Neutrophil (primary cell): ENCODE results near the gene RAB26.
"Not testable (repeated sequence)": the region's sequence is repeated elsewhere in the genome, so short reads cannot be mapped to it uniquely, and the experiment has no call there.

ENCODE experiments used
- H3K27ac ChIP-seq: fragments of 200-600 bp; sonication (generic); 2 replicates; pipeline ENCODE4 v1.5.1; 2016; ENCODE audit warnings: mild to moderate bottlenecking, moderate library complexity
- H3K27me3 ChIP-seq: fragments of 200-600 bp; sonication (generic); 2 replicates; pipeline ENCODE4 v1.6.0; 2016; ENCODE audit warnings: mild to moderate bottlenecking
- H3K36me3 ChIP-seq: fragments of 200-600 bp; sonication (generic); 2 replicates; pipeline ENCODE4 v1.5.1; 2017
- H3K4me1 ChIP-seq, 2 experiments: fragments of 200-600 bp in 1 of 2; sonication (generic) in 1 of 2; 1 replicate in 1 of 2; 2 replicates in 1 of 2; pipeline versions ENCODE4 v1.5.1 to v1.6.1; 2013 to 2016; ENCODE audit warnings: low read depth in 1 of 2, low read length in 1 of 2, mild to moderate bottlenecking in 1 of 2, moderate library complexity in 1 of 2; ENCODE audit not compliant: control insufficient read depth in 1 of 2, insufficient read depth in 1 of 2
- H3K4me3 ChIP-seq, 2 experiments: fragments of 200-600 bp in 1 of 2; sonication (generic) in 1 of 2; 1 replicate in 1 of 2; 2 replicates in 1 of 2; pipeline ENCODE4 v1.5.1; 2013 to 2016; ENCODE audit warnings: low read depth in 1 of 2, low read length in 1 of 2, mild to moderate bottlenecking in 1 of 2, moderate library complexity in 1 of 2
- H3K9me3 ChIP-seq: fragments of 200-600 bp; sonication (generic); 2 replicates; pipeline ENCODE4 v1.5.1; 2016
- CTCF ChIP-seq: fragments of 200-600 bp; sonication (generic); IDR thresholded peaks from 2 replicates; pipeline ENCODE4 v1.5.1; 2016; ENCODE audit warnings: antibody characterized with exemption

RAB26 gene

GRCh38 chr16:2197765-2198164 lies 49.3 kb downstream of the RAB26 start:
- no peak for TF ChIP-seq CTCF
- Histone ChIP-seq H3K27me3 (peaks cover 90% of the 10 kb centered on the region), H3K36me3 (no peaks in the 10 kb centered on the region), H3K27ac (no peak overlapping the region), H3K4me1 (peaks cover 0 to 11% of the 10 kb centered on the region in 2 experiments), H3K9me3 (no peaks in the 10 kb centered on the region), H3K4me3 (no peak overlapping the region)

GRCh38 chr16:2198283-2198682 lies 49.9 kb downstream of the RAB26 start:
- no peaks in the 10 kb centered on the region for H3K36me3 ChIP-seq
- no peaks in the 10 kb centered on the region for H3K9me3 ChIP-seq
- TF ChIP-seq CTCF, result no peak
- peaks cover 0 to 11% of the 10 kb centered on the region in 2 experiments for H3K4me1 ChIP-seq
- H3K27ac ChIP-seq, result no peak overlapping the region
- H3K4me3 ChIP-seq, result no peak overlapping the region
- H3K27me3 ChIP-seq, result peaks cover 85% of the 10 kb centered on the region

- no peak for TF ChIP-seq CTCF
- no peak overlapping the region for H3K27ac ChIP-seq
- H3K9me3 ChIP-seq, result no peaks in the 10 kb centered on the region
- H3K27me3 ChIP-seq, result peaks cover 76% of the 10 kb centered on the region
- peaks cover 0 to 11% of the 10 kb centered on the region in 2 experiments for H3K4me1 ChIP-seq
- no peak overlapping the region for H3K4me3 ChIP-seq
- H3K36me3 ChIP-seq, result no peaks in the 10 kb centered on the region
These were observed 50.7 kb downstream of the RAB26 start for GRCh38 chr16:2199095-2199494.

GRCh38 chr16:2199621-2200139 lies 51.3 kb downstream of the RAB26 start:
- no peak overlapping the region for H3K27ac ChIP-seq

GRCh38 chr16:2200313-2200712 lies 51.9 kb downstream of the RAB26 start:
- Histone ChIP-seq H3K4me3 (no peak overlapping the region), H3K27ac (no peak overlapping the region), H3K27me3 (peaks cover 64% of the 10 kb centered on the region), H3K4me1 (peaks cover 7 to 17% of the 10 kb centered on the region in 2 experiments), H3K9me3 (no peaks in the 10 kb centered on the region), H3K36me3 (no peaks in the 10 kb centered on the region)
- TF ChIP-seq CTCF, result no peak

More at GRCh38 chr16:2199621-2200139, 51.3 kb downstream of the RAB26 start:
- TF ChIP-seq CTCF, result no peak
- H3K9me3 ChIP-seq, result no peaks in the 10 kb centered on the region
- no peaks in the 10 kb centered on the region for H3K36me3 ChIP-seq
- H3K4me1 ChIP-seq, result peaks cover 4 to 14% of the 10 kb centered on the region in 2 experiments
- H3K27me3 ChIP-seq, result peaks cover 71% of the 10 kb centered on the region
- H3K4me3 ChIP-seq, result no peak overlapping the region

- H3K36me3 ChIP-seq, H3K9me3 ChIP-seq, H3K27ac ChIP-seq, H3K4me3 ChIP-seq: not testable (repeated sequence)
- peaks cover 25 to 27% of the 10 kb centered on the region in 2 experiments for H3K4me1 ChIP-seq
- H3K27me3 ChIP-seq, result peaks cover 38% of the 10 kb centered on the region
These were observed 54.8 kb downstream of the RAB26 start for GRCh38 chr16:2203119-2203688.
